Kidney (tissue), 14 donors: ENCODE measurements around the gene OXER1. TPM values are rescaled to one million over a fixed set of nuclear protein-coding genes. Genes with fewer than 3 reads are reported as not detected.
A peak's percentile ranks its signal among the peaks of the same experiment; 100 is the strongest.

Experiments used
- DNase-seq, 5 donors: peaks; one replicate each; pipeline ENCODE4 v3.0.0-alpha.2; 2013 to 2020
- FAIRE-seq: peaks from 2 replicates; lab custom pipeline; 2012; peaks lifted over from hg19 to GRCh38; lab: Jason Lieb, UNC
- H3K27ac ChIP-seq, 2 donors: one replicate each; pipeline ENCODE4 v1.7.0; 2013; ENCODE audit warnings: low read depth in 2 of 2, low read length in 2 of 2, inconsistent platforms in 1 of 2
- H3K27me3 ChIP-seq: one replicate; pipeline ENCODE4 v1.7.1; 2013; ENCODE audit warnings: low read length, inconsistent platforms; ENCODE audit not compliant: control insufficient read depth, insufficient read depth
- H3K36me3 ChIP-seq, 3 donors: one replicate each; pipeline versions ENCODE4 v1.7.0 to v1.7.1; 2013; ENCODE audit warnings: low read length in 3 of 3, control low read depth in 1 of 3, inconsistent platforms in 1 of 3; ENCODE audit not compliant: insufficient read depth in 3 of 3, control insufficient read depth in 2 of 3
- H3K4me1 ChIP-seq, 3 donors: one replicate each; pipeline versions ENCODE4 v1.7.0 to v1.7.1; 2013; ENCODE audit warnings: low read length in 3 of 3, inconsistent platforms in 1 of 3, low read depth in 1 of 3; ENCODE audit not compliant: control insufficient read depth in 2 of 3, insufficient read depth in 2 of 3
- H3K4me3 ChIP-seq, 3 donors: one replicate each; pipeline versions ENCODE4 v1.7.0 to v1.8.1; 2013; ENCODE audit warnings: low read length in 3 of 3, control low read depth in 1 of 3, inconsistent platforms in 1 of 3
- H3K9ac ChIP-seq, 3 donors: one replicate each; pipeline versions ENCODE4 v1.7.0 to v1.7.1; 2013; ENCODE audit warnings: low read length in 3 of 3, control low read depth in 1 of 3, inconsistent platforms in 1 of 3
- H3K9me3 ChIP-seq, 3 donors: one replicate each; pipeline versions ENCODE4 v1.7.0 to v1.7.1; 2013; ENCODE audit warnings: low read length in 3 of 3, control low read depth in 1 of 3, inconsistent platforms in 1 of 3; ENCODE audit not compliant: control insufficient read depth in 2 of 3, insufficient read depth in 1 of 3
- intact Hi-C: fragments of 100-400 bp; cut with DNase I; formaldehyde crosslinking; loops from one replicate; pipeline ENCODE4 v1.11.1; 2022
- polyA plus RNA-seq: library from polyadenylated mRNA; stranded (reverse); fragments of 350-450 nt; fragmentation: Illumina TruSeq; extraction: RNeasy Lipid Tissue Mini Kit (QIAGEN cat#74804); gene quantifications from one replicate; pipeline ENCODE4 v1.2.3, GENCODE V29; 2014; ENCODE audit warnings: low read depth, low replicate concordance; ENCODE audit not compliant: insufficient read depth
- total RNA-seq: library from RNA; stranded (reverse); fragmentation: NEBNext Ultra II Directional; extraction: Animal tissue kit (Norgen Biotek cat#: 25700); gene quantifications from one replicate; pipeline ENCODE4 v1.2.1, GENCODE V29; 2021
- TF ChIP-seq, protein P1 (sequence below): IDR thresholded peaks from 3 replicates; pipeline ENCODE4 v1.5.1; 2012; ENCODE audit warnings: mild to moderate bottlenecking, moderate library complexity, borderline replicate concordance; ENCODE audit not compliant: insufficient read depth; ENCODE audit errors: extremely low read depth
- donor health status: control.
- donor health status: control.
- donor health status: control.
- donor health status: control.
- donor health status: control.
- donor health status: DM: yes; HTN: yes; CAD: no.
- donor health status: Normal renal cell carcinoma (clear cell type).

The OXER1 gene
- total and polyA plus RNA-seq, 2 donors from 2014 or later, result 2.5 to 5.4 TPM

DNA sequence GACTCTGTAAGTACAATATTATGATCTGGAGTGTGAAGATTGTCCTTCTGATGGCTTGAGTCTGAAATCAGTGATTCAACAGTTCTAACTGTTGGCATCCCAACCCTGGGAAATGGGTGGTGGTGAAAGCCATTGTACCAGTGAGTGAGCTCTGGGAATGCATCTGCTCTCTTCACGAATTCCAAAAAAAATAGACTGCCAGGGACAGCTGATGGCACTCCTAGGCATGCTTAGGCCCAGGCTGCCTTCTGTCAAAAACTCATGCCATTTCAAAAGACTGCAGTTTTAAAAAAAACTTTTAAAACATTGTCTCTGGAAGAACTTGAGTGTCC lies 20.3 kb downstream of the OXER1 start:
- intact Hi-C loops, result no loop called here
- H3K4me1 ChIP-seq, result peaks cover 0 to 2% (median 0%) of the 10 kb centered on the region in 3 donors
- FAIRE-seq (no peak), DNase-seq (no peak)
- no peak overlapping the region for H3K9ac ChIP-seq
- TF ChIP-seq, protein P1, sequence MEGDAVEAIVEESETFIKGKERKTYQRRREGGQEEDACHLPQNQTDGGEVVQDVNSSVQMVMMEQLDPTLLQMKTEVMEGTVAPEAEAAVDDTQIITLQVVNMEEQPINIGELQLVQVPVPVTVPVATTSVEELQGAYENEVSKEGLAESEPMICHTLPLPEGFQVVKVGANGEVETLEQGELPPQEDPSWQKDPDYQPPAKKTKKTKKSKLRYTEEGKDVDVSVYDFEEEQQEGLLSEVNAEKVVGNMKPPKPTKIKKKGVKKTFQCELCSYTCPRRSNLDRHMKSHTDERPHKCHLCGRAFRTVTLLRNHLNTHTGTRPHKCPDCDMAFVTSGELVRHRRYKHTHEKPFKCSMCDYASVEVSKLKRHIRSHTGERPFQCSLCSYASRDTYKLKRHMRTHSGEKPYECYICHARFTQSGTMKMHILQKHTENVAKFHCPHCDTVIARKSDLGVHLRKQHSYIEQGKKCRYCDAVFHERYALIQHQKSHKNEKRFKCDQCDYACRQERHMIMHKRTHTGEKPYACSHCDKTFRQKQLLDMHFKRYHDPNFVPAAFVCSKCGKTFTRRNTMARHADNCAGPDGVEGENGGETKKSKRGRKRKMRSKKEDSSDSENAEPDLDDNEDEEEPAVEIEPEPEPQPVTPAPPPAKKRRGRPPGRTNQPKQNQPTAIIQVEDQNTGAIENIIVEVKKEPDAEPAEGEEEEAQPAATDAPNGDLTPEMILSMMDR, result no peak
- H3K27me3 ChIP-seq, result no peaks in the 10 kb centered on the region
- H3K36me3 ChIP-seq, result peaks cover 0 to 2% (median 0%) of the 10 kb centered on the region in 3 donors
- no peak overlapping the region for H3K4me3 ChIP-seq
- H3K27ac ChIP-seq, result no peak overlapping the region
- no peaks in the 10 kb centered on the region for H3K9me3 ChIP-seq

DNA sequence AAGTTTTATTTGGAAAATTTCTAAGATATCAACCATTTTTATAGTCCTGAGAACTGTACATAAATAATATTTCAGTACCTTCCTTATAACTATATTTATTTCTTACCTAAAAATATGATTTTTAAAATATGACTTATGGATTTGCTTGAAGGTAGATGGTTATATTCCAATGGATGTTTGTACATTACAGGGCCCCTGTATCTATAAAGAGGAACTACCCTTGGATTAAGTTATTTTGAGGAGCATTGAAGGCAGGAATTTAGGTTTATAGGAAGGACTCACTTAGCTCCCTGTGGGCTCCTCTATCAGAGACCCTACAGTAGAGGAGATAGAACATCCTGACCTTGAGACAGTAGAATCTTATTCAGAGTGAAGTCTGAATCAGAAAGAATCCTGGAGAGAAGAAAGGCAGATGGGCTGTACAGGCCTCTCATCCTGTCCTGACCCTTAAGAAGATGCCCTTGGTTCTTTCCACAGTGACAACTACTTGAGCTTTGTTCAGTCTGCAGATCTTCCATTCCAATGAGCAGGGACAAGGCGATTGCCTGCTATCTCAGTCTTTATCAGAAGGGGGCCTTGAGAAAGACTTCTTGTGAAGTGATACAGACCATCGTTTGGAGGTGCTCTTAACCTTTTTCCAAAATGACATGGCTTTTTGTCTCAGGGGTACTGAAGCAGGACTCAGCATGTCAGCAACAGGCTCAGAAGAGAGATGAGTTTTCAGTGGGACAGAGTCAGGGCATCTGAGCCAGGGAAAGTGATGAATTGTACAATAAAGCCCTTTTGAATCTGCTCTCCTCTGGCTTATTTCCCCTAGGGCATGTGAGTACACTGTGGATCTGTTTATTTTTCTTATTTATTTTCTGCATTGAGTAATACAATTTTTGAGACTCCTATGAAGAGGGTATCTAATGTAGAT lies 20.9 kb downstream of the OXER1 start:
- TF ChIP-seq, protein P1, result no peak
- Histone ChIP-seq H3K27ac (no peak overlapping the region), H3K9ac (no peak overlapping the region), H3K9me3 (no peaks in the 10 kb centered on the region), H3K4me1 (peaks cover 0 to 2% (median 0%) of the 10 kb centered on the region in 3 donors), H3K4me3 (no peak overlapping the region), H3K36me3 (peaks cover 0 to 2% (median 0%) of the 10 kb centered on the region in 3 donors), H3K27me3 (no peaks in the 10 kb centered on the region)
- no peak for FAIRE-seq
- DNase-seq, result no peak
- intact Hi-C loops, result no loop called here

GRCh38 chr2:42741140-42741539 lies 22.8 kb downstream of the OXER1 start:
- TF ChIP-seq, protein P1, result no peak
- peaks cover 0 to 4% (median 0%) of the 10 kb centered on the region in 3 donors for H3K4me1 ChIP-seq
- peaks cover 0 to 7% (median 2%) of the 10 kb centered on the region in 3 donors for H3K36me3 ChIP-seq
- no peak overlapping the region for H3K9ac ChIP-seq
- H3K27me3 ChIP-seq, result no peaks in the 10 kb centered on the region
- FAIRE-seq, result no peak
- H3K9me3 ChIP-seq, result no peaks in the 10 kb centered on the region
- H3K27ac ChIP-seq, result peak overlapping the region in 1 of 2 donors; percentile 26
- no peak overlapping the region for H3K4me3 ChIP-seq
- intact Hi-C loops, result no loop called here
- no peak for DNase-seq
